HEK293 (cell line): ENCODE results near the gene TFRC.

Experiments used
- CTCF ChIA-PET: fragments of 350-600 bp; formaldehyde crosslinking; extraction: SDS; loops from one replicate; lab custom pipeline; 2021; ENCODE audit warnings: antibody characterized with exemption; lab: Yijun Ruan, JAX
- POLR2A ChIA-PET: fragments of 300-600 bp; formaldehyde crosslinking; extraction: SDS; loops from one replicate; lab custom pipeline; 2020; ENCODE audit warnings: antibody characterized with exemption, inconsistent platforms; lab: Yijun Ruan, JAX
- H3K27ac ChIP-seq: fragments of 200-500 bp; sonication (Bioruptor generic); 2 replicates; pipeline ENCODE4 v1.5.1; 2014; ENCODE audit warnings: low read depth, low read length, control low read depth, inconsistent platforms; ENCODE audit errors: extremely low read depth
- H3K36me3 ChIP-seq, 2 experiments: fragments of 200-500 bp in 1 of 2; sonication (Bioruptor generic) in 1 of 2; 1 replicate in 1 of 2; 2 replicates in 1 of 2; pipeline ENCODE4 v1.5.1; 2014 to 2017; ENCODE audit warnings: inconsistent platforms in 2 of 2, low read length in 2 of 2; ENCODE audit not compliant: control insufficient read depth in 2 of 2, insufficient read depth in 1 of 2
- H3K4me1 ChIP-seq: fragments of 200-500 bp; sonication (Bioruptor generic); 2 replicates; pipeline ENCODE4 v1.5.1; 2014; ENCODE audit warnings: mild to moderate bottlenecking, low read length, inconsistent platforms; ENCODE audit not compliant: control insufficient read depth, insufficient read depth
- H3K4me3 ChIP-seq: 2 replicates; pipeline ENCODE4 v1.5.1; 2011; ENCODE audit warnings: low read depth, mild to moderate bottlenecking, control low read depth, low read length, moderate library complexity
- H3K9me3 ChIP-seq: fragments of 200-500 bp; sonication (Bioruptor generic); 2 replicates; pipeline ENCODE4 v1.5.1; 2014; ENCODE audit warnings: low read depth, low read length, inconsistent platforms; ENCODE audit not compliant: control insufficient read depth, insufficient read depth
- BCL6B ChIP-seq: fragments of 450-650 bp; formaldehyde crosslinking; IDR thresholded peaks from 2 replicates; pipeline ENCODE4 v1.5.1; 2017; ENCODE audit warnings: missing biosample characterization, missing genetic modification characterization
- EGR2 ChIP-seq: fragments of 450-650 bp; formaldehyde crosslinking; IDR thresholded peaks from 2 replicates; pipeline ENCODE4 v1.5.1; 2016; ENCODE audit warnings: low read depth, missing biosample characterization, missing genetic modification characterization
- HOXA7 ChIP-seq: sonication (generic); formaldehyde crosslinking; IDR thresholded peaks from 2 replicates; pipeline ENCODE4 v1.8.1; 2022; ENCODE audit warnings: missing genetic modification reagents, borderline replicate concordance
- KLF7 ChIP-seq: fragments of 450-650 bp; formaldehyde crosslinking; IDR thresholded peaks from 2 replicates; pipeline ENCODE4 v1.5.1; 2016; ENCODE audit warnings: missing biosample characterization, missing genetic modification characterization, borderline replicate concordance
- YY1 ChIP-seq: fragments of 450-650 bp; formaldehyde crosslinking; IDR thresholded peaks from 2 replicates; pipeline ENCODE4 v1.5.1; 2018; ENCODE audit warnings: missing biosample characterization, missing genetic modification characterization
- YY2 ChIP-seq: fragments of 450-650 bp; formaldehyde crosslinking; IDR thresholded peaks from 2 replicates; pipeline ENCODE4 v1.5.1; 2016; ENCODE audit warnings: missing biosample characterization, missing genetic modification characterization
- ZBTB1 ChIP-seq: fragments of 450-650 bp; formaldehyde crosslinking; IDR thresholded peaks from 2 replicates; pipeline ENCODE4 v1.5.1; 2016; ENCODE audit warnings: missing biosample characterization, missing genetic modification characterization
- ZFHX2 ChIP-seq: fragments of 450-650 bp; formaldehyde crosslinking; conservative IDR thresholded peaks from 2 replicates; pipeline ENCODE4 v1.5.1; 2016; ENCODE audit warnings: missing biosample characterization, missing genetic modification characterization
- ZFP37 ChIP-seq: fragments of 450-650 bp; formaldehyde crosslinking; IDR thresholded peaks from 2 replicates; pipeline ENCODE4 v1.5.1; 2016; ENCODE audit warnings: missing biosample characterization, missing genetic modification characterization
- ZNF214 ChIP-seq: fragments of 450-650 bp; formaldehyde crosslinking; IDR thresholded peaks from 2 replicates; pipeline ENCODE4 v1.5.1; 2017; ENCODE audit warnings: missing biosample characterization, mild to moderate bottlenecking, missing genetic modification characterization, borderline replicate concordance
- ZNF366 ChIP-seq: fragments of 450-650 bp; formaldehyde crosslinking; conservative IDR thresholded peaks from 2 replicates; pipeline ENCODE4 v1.5.1; 2016; ENCODE audit warnings: missing biosample characterization, missing genetic modification characterization
- ZNF37A ChIP-seq: fragments of 450-650 bp; IDR thresholded peaks from 2 replicates; pipeline ENCODE4 v1.5.1; 2018; ENCODE audit warnings: missing biosample characterization, missing genetic modification characterization
- ZNF501 ChIP-seq: fragments of 450-650 bp; formaldehyde crosslinking; IDR thresholded peaks from 2 replicates; pipeline ENCODE4 v1.5.1; 2016; ENCODE audit warnings: missing biosample characterization, missing genetic modification characterization
- ZNF521 ChIP-seq: fragments of 450-650 bp; formaldehyde crosslinking; IDR thresholded peaks from 2 replicates; pipeline ENCODE4 v1.5.1; 2017; ENCODE audit warnings: missing biosample characterization, mild to moderate bottlenecking, missing genetic modification characterization
- ZNF548 ChIP-seq: fragments of 450-650 bp; formaldehyde crosslinking; IDR thresholded peaks from 2 replicates; pipeline ENCODE4 v1.5.1; 2016; ENCODE audit warnings: missing biosample characterization, missing genetic modification characterization
- ZNF596 ChIP-seq: fragments of 450-650 bp; IDR thresholded peaks from 2 replicates; pipeline ENCODE4 v1.5.0; 2018; ENCODE audit warnings: missing biosample characterization, mild to moderate bottlenecking, missing genetic modification characterization, moderate library complexity
- ZNF600 ChIP-seq: fragments of 450-650 bp; formaldehyde crosslinking; IDR thresholded peaks from 2 replicates; pipeline ENCODE4 v1.5.1; 2016; ENCODE audit warnings: missing biosample characterization, missing genetic modification characterization
- ZNF610 ChIP-seq: fragments of 450-650 bp; formaldehyde crosslinking; IDR thresholded peaks from 2 replicates; pipeline ENCODE4 v1.5.1; 2016; ENCODE audit warnings: missing biosample characterization, missing genetic modification characterization, borderline replicate concordance
- ZNF645 ChIP-seq: fragments of 450-650 bp; formaldehyde crosslinking; IDR thresholded peaks from 2 replicates; pipeline ENCODE4; 2016; ENCODE audit warnings: missing biosample characterization, missing genetic modification characterization
- ZNF670 ChIP-seq: fragments of 450-650 bp; formaldehyde crosslinking; IDR thresholded peaks from 2 replicates; pipeline ENCODE4 v1.5.1; 2016; ENCODE audit warnings: missing biosample characterization, missing genetic modification characterization, low read depth
- ZNF701 ChIP-seq: fragments of 450-650 bp; formaldehyde crosslinking; IDR thresholded peaks from 2 replicates; pipeline ENCODE4 v1.5.1; 2016; ENCODE audit warnings: missing biosample characterization, missing genetic modification characterization
- ZNF76 ChIP-seq: fragments of 450-650 bp; formaldehyde crosslinking; IDR thresholded peaks from 2 replicates; pipeline ENCODE4; 2016; ENCODE audit warnings: low read depth, missing biosample characterization, missing genetic modification characterization, borderline replicate concordance
- ZNF837 ChIP-seq: fragments of 450-650 bp; formaldehyde crosslinking; IDR thresholded peaks from 2 replicates; pipeline ENCODE4 v1.5.1; 2016; ENCODE audit warnings: missing biosample characterization, missing genetic modification characterization
- ZSCAN23 ChIP-seq: fragments of 450-650 bp; formaldehyde crosslinking; IDR thresholded peaks from 2 replicates; pipeline ENCODE4 v1.5.1; 2016; ENCODE audit warnings: missing biosample characterization, missing genetic modification characterization
- ZSCAN4 ChIP-seq: fragments of 450-650 bp; formaldehyde crosslinking; IDR thresholded peaks from 2 replicates; pipeline ENCODE4 v1.5.1; 2017; ENCODE audit warnings: missing biosample characterization, missing genetic modification characterization
- TF ChIP-seq, protein P1 (sequence below): fragments of 450-650 bp; formaldehyde crosslinking; IDR thresholded peaks from 2 replicates; pipeline ENCODE4 v1.5.1; 2016; ENCODE audit warnings: missing biosample characterization, missing genetic modification characterization
- TF ChIP-seq, protein P2 (sequence below): sonication (generic); formaldehyde crosslinking; IDR thresholded peaks from 2 replicates; pipeline ENCODE4 v1.8.1; 2022; ENCODE audit warnings: mild to moderate bottlenecking, moderate library complexity, missing genetic modification reagents
- TF ChIP-seq, protein P3 (sequence below): fragments of 450-650 bp; formaldehyde crosslinking; IDR thresholded peaks from 2 replicates; pipeline ENCODE4 v1.5.1; 2016; ENCODE audit warnings: missing biosample characterization, missing genetic modification characterization

The TFRC gene

GRCh38 chr3:196016059-196016458 lies 65.8 kb downstream of the TFRC start:
- Histone ChIP-seq H3K4me3 (no peak overlapping the region), H3K36me3 (no peaks in the 10 kb centered on the region), H3K27ac (no peak overlapping the region), H3K9me3 (no peaks in the 10 kb centered on the region), H3K4me1 (no peaks in the 10 kb centered on the region)
- ChIA-PET POLR2A (no interaction called here), CTCF (no interaction called here)
- TF ChIP-seq YY1 (tag by site-specific recombination) (no peak), ZNF214 (no peak), ZSCAN23 (tag by site-specific recombination) (no peak), ZNF501 (tag by site-specific recombination) (no peak), ZNF670 (tag by site-specific recombination) (no peak), ZNF37A (tag by site-specific recombination) (no peak), ZSCAN4 (tag by site-specific recombination) (no peak), ZNF600 (tag by site-specific recombination) (no peak), BCL6B (tag by site-specific recombination) (no peak), ZFP37 (tag by site-specific recombination) (no peak), ZNF596 (tag by site-specific recombination) (no peak), ZNF645 (no peak), ZNF521 (no peak), ZNF610 (tag by site-specific recombination) (no peak), ZNF548 (tag by site-specific recombination) (no peak), ZNF76 (tag by site-specific recombination) (no peak), YY2 (tag by site-specific recombination) (no peak)
- TF ChIP-seq, protein P1, sequence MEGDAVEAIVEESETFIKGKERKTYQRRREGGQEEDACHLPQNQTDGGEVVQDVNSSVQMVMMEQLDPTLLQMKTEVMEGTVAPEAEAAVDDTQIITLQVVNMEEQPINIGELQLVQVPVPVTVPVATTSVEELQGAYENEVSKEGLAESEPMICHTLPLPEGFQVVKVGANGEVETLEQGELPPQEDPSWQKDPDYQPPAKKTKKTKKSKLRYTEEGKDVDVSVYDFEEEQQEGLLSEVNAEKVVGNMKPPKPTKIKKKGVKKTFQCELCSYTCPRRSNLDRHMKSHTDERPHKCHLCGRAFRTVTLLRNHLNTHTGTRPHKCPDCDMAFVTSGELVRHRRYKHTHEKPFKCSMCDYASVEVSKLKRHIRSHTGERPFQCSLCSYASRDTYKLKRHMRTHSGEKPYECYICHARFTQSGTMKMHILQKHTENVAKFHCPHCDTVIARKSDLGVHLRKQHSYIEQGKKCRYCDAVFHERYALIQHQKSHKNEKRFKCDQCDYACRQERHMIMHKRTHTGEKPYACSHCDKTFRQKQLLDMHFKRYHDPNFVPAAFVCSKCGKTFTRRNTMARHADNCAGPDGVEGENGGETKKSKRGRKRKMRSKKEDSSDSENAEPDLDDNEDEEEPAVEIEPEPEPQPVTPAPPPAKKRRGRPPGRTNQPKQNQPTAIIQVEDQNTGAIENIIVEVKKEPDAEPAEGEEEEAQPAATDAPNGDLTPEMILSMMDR: no peak
- TF ChIP-seq, protein P2, sequence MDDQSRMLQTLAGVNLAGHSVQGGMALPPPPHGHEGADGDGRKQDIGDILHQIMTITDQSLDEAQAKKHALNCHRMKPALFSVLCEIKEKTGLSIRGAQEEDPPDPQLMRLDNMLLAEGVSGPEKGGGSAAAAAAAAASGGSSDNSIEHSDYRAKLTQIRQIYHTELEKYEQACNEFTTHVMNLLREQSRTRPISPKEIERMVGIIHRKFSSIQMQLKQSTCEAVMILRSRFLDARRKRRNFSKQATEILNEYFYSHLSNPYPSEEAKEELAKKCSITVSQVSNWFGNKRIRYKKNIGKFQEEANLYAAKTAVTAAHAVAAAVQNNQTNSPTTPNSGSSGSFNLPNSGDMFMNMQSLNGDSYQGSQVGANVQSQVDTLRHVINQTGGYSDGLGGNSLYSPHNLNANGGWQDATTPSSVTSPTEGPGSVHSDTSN: no peak

GRCh38 chr3:196013587-196014487 lies 68.1 kb downstream of the TFRC start:
- CTCF ChIA-PET: no interaction called here
- Histone ChIP-seq H3K27ac (no peak overlapping the region), H3K4me3 (no peak overlapping the region), H3K4me1 (no peaks in the 10 kb centered on the region), H3K36me3 (no peaks in the 10 kb centered on the region), H3K9me3 (no peaks in the 10 kb centered on the region)
- POLR2A ChIA-PET: no interaction called here
- no peak for TF ChIP-seq ZBTB1
- no peak for TF ChIP-seq ZNF366 (tag by site-specific recombination)
- TF ChIP-seq HOXA7: no peak
- no peak for TF ChIP-seq KLF7 (tag by site-specific recombination)
- no peak for TF ChIP-seq ZNF837 (tag by site-specific recombination)
- TF ChIP-seq ZNF701: no peak
- TF ChIP-seq EGR2 (tag by site-specific recombination): peak; percentile 93
- TF ChIP-seq, protein P3, sequence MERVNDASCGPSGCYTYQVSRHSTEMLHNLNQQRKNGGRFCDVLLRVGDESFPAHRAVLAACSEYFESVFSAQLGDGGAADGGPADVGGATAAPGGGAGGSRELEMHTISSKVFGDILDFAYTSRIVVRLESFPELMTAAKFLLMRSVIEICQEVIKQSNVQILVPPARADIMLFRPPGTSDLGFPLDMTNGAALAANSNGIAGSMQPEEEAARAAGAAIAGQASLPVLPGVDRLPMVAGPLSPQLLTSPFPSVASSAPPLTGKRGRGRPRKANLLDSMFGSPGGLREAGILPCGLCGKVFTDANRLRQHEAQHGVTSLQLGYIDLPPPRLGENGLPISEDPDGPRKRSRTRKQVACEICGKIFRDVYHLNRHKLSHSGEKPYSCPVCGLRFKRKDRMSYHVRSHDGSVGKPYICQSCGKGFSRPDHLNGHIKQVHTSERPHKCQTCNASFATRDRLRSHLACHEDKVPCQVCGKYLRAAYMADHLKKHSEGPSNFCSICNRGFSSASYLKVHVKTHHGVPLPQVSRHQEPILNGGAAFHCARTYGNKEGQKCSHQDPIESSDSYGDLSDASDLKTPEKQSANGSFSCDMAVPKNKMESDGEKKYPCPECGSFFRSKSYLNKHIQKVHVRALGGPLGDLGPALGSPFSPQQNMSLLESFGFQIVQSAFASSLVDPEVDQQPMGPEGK (tag by site-specific recombination): no peak
- TF ChIP-seq ZFHX2: peak; percentile 90
